HL-60 (cell line): ENCODE data around the gene TLE2.

Source experiments
- DNase-seq, 2 experiments: peaks; one replicate each; pipeline ENCODE4 v3.0.0-alpha.2; 2010 to 2020; ENCODE audit warnings: low read depth in 1 of 2, low spot score in 1 of 2
- H3K27ac ChIP-seq: fragments of 250-450 bp; sonication (Bioruptor Pico); replicated peaks from 2 replicates; pipeline ENCODE4 v1.5.1; 2020; ENCODE audit warnings: mild to moderate bottlenecking, moderate library complexity
- H3K27me3 ChIP-seq: fragments of 250-450 bp; sonication (Bioruptor Pico); 2 replicates; pipeline ENCODE4 v1.5.1; 2021; ENCODE audit warnings: mild to moderate bottlenecking, moderate library complexity; ENCODE audit not compliant: insufficient read depth, poor library complexity, severe bottlenecking
- H3K4me3 ChIP-seq: replicated peaks from 2 replicates; pipeline ENCODE4 v1.5.1; 2011; ENCODE audit warnings: mild to moderate bottlenecking, control low read depth, low read length; ENCODE audit not compliant: insufficient read depth
- CTCF ChIP-seq: IDR thresholded peaks from one replicate; pipeline ENCODE4 v1.5.1; 2011; ENCODE audit warnings: low read length, control low read depth, inconsistent platforms; ENCODE audit not compliant: insufficient read depth
- GABPA ChIP-seq: IDR thresholded peaks from 2 replicates; pipeline ENCODE4 v1.6.1; 2012; ENCODE audit warnings: low read depth
- POLR2AphosphoS5 ChIP-seq: IDR thresholded peaks from 2 replicates; pipeline ENCODE4 v1.6.1; 2012; ENCODE audit warnings: low read depth
- SPI1 ChIP-seq: IDR thresholded peaks from 2 replicates; pipeline ENCODE4 v1.6.1; 2012; ENCODE audit warnings: low read depth, mild to moderate bottlenecking, borderline replicate concordance
- TF ChIP-seq, protein P1 (sequence below): IDR thresholded peaks from 2 replicates; pipeline ENCODE4 v1.6.1; 2012; ENCODE audit warnings: low read depth; ENCODE audit not compliant: insufficient replicate concordance

Gene TLE2

GRCh38 chr19:3067563-3067962 lies 38.5 kb upstream of the TLE2 start:
- Histone ChIP-seq H3K27me3 (peaks cover 5% of the 10 kb centered on the region), H3K27ac (no peak overlapping the region), H3K4me3 (no peak overlapping the region)
- DNase-seq: no peak
- TF ChIP-seq SPI1: no peak
- no peak for TF ChIP-seq POLR2AphosphoS5
- TF ChIP-seq CTCF: no peak
- TF ChIP-seq, protein P1, sequence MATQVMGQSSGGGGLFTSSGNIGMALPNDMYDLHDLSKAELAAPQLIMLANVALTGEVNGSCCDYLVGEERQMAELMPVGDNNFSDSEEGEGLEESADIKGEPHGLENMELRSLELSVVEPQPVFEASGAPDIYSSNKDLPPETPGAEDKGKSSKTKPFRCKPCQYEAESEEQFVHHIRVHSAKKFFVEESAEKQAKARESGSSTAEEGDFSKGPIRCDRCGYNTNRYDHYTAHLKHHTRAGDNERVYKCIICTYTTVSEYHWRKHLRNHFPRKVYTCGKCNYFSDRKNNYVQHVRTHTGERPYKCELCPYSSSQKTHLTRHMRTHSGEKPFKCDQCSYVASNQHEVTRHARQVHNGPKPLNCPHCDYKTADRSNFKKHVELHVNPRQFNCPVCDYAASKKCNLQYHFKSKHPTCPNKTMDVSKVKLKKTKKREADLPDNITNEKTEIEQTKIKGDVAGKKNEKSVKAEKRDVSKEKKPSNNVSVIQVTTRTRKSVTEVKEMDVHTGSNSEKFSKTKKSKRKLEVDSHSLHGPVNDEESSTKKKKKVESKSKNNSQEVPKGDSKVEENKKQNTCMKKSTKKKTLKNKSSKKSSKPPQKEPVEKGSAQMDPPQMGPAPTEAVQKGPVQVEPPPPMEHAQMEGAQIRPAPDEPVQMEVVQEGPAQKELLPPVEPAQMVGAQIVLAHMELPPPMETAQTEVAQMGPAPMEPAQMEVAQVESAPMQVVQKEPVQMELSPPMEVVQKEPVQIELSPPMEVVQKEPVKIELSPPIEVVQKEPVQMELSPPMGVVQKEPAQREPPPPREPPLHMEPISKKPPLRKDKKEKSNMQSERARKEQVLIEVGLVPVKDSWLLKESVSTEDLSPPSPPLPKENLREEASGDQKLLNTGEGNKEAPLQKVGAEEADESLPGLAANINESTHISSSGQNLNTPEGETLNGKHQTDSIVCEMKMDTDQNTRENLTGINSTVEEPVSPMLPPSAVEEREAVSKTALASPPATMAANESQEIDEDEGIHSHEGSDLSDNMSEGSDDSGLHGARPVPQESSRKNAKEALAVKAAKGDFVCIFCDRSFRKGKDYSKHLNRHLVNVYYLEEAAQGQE: no peak

DNA sequence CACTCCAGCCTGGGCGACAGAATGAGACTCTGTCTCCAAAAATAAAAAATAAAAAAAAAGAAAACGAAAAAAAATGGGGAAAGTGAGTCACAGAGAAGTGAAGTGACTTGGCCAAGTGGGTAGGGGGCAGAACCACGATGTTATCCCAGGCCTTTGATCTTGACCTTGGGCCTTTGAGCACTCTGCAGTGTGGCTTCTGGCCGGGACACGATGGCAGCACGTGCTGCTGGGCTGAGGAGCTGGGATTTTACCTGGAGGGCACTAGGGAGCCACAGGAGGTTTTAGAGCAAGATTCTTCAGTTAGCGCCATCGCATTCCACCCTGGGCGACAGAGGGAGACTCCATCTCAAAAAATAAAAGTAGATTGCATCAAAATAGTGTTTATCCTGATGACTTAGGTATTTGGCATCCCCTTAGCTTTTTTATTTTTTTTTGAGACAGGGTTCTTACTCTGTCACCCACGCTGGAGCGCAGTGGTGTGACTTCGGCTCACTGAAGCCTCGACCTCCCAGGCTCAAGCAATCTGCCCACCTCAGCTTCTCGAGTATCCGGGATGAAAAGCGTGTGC lies 37.5 kb upstream of the TLE2 start:
- peaks cover 5% of the 10 kb centered on the region for H3K27me3 ChIP-seq
- H3K4me3 ChIP-seq: no peak overlapping the region
- H3K27ac ChIP-seq: no peak overlapping the region
- DNase-seq: no peak
- TF ChIP-seq CTCF (no peak), GABPA (no peak), POLR2AphosphoS5 (no peak), SPI1 (no peak)
- TF ChIP-seq, protein P1: no peak

DNA sequence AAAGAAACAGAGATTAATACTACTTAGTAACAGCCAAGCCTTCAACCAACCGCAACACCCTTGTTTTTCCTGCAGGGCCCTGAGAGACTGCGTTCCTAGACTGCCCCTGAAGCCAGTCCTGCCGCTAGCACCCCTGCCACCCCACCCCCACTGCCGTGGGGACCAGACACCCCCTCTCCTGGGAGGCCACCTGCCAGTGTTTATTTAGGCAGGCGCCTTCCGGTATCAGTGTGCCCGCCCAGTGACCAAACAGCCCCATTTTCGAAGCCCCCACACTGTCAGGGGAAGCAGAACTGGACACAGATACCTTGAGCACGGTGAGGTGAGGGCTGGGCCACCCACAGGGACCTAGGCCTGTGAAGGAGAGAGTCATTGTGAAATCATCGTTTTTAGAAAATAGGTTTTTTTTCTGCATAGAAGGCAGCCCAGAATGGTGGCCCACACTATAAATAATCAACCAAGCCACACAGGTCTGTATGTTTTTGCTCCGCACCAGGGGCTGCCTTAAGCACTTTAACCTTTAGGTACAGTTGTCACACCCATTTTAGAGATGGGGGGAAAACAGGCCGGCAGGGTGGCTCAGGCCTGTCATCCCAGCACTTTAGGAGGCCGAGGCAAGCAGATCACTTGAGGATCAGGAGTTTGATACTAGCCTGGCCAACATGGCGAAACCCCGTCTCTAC lies 36.7 kb upstream of the TLE2 start:
- H3K27ac ChIP-seq: no peak overlapping the region
- peaks cover 5% of the 10 kb centered on the region for H3K27me3 ChIP-seq
- TF ChIP-seq GABPA (no peak), SPI1 (no peak), POLR2AphosphoS5 (no peak), CTCF (no peak)
- TF ChIP-seq, protein P1: no peak
- no peak for DNase-seq
- no peak overlapping the region for H3K4me3 ChIP-seq
